ENCODE data around the gene PDLIM1. TPM values are rescaled to one million over a fixed set of nuclear protein-coding genes. Genes with fewer than 3 reads are reported as not detected.

Gene PDLIM1, protein sequence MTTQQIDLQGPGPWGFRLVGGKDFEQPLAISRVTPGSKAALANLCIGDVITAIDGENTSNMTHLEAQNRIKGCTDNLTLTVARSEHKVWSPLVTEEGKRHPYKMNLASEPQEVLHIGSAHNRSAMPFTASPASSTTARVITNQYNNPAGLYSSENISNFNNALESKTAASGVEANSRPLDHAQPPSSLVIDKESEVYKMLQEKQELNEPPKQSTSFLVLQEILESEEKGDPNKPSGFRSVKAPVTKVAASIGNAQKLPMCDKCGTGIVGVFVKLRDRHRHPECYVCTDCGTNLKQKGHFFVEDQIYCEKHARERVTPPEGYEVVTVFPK
- total RNA-seq: 4.0 and 5.0 TPM in 2 replicates

DNA sequence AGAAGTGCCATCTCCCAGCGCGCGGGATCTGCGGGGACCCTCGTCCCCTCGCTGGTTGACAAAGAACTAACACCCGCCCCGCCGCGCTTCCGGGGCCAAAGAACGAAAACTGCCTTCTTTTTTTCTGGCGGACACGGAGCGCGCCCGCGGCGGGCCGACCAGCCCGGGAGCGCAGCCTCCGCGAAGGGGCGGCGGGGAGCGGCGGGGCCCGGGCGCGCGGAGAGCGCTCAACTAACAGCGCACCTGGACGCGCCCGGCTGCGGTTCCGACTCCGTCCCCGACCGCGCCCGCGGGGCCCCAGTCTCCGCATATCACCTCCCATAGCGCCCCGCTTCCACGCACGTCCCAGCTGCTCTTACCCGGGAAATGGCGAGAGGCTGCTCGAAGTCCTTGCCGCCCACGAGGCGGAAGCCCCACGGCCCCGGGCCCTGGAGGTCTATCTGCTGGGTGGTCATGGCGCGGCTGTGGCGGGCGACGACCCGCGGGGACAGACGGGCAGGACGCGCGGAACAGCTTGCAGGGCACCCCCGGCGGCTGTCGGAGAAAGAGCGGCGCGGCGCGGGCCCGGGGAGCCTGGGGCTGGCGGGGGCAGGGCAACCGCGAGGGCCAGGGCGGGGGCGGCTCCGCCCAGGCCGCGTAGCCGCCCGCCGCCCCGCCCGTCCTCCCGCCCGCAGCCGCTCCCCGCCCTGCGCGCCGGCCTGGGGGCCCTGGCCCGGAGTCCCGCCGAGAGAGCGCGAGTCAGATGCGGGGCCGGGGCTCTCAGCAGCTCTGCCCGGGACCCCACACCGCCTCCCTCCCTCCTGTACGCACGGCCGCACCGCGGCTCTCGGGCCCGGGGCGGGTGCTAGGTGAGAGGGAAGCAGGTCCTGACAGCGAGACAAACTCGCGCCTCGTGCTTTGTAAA, at the start of gene PDLIM1:
TSS of gene PDLIM1 (minus strand) at position 543 of the 904 bp plus-strand sequence. CDS start at position 455, 88 bp downstream.

GRCh38 chr10:95193944-95194343, 96.9 kb downstream of the PDLIM1 start, which contains the start of gene ACSM6:
TSS of gene ACSM6 (plus strand) at chr10:95194238. CDS start at chr10:95194486, 248 bp downstream.

Other genes starting within 250 kb of the PDLIM1 start
- gene CYP2C8, start 221.5 kb downstream of the PDLIM1 start, total RNA-seq: under 0.01 TPM in 1 of 2 replicates, not detected in the other
- gene ACSM6, start 96.8 kb downstream of the PDLIM1 start, total RNA-seq: not detected in 2 replicates